Body of pancreas (tissue), 4 donors: ENCODE data around the gene ABCD3. TPM values are rescaled to one million over a fixed set of nuclear protein-coding genes. Genes with fewer than 3 reads are reported as not detected.
"Not testable (repeated sequence)": the region's sequence is repeated elsewhere in the genome, so short reads cannot be mapped to it uniquely, and the experiment has no call there.

Experiments used
- ATAC-seq: fragments of 150-250 bp; one replicate; pipeline ENCODE4 v1.9.1; 2016
- DNase-seq, 4 donors: peaks; one replicate each; pipeline ENCODE4 v3.0.0-alpha.2; 2019
- H3K27ac ChIP-seq, 4 donors: fragments of 200-600 bp; sonication (generic); 1 replicate in 3 of 4; 2 replicates in 1 of 4; pipeline versions ENCODE4 v1.5.1 to v1.6.1; 2016 to 2019; ENCODE audit warnings: mild to moderate bottlenecking in 1 of 4, mixed read lengths in 1 of 4, moderate library complexity in 1 of 4
- H3K27me3 ChIP-seq, 2 donors: fragments of 200-600 bp; sonication (generic); one replicate each; pipeline ENCODE4 v1.6.0; 2016; ENCODE audit warnings: mild to moderate bottlenecking in 1 of 2
- H3K36me3 ChIP-seq, 2 donors: fragments of 200-600 bp; sonication (generic); replicated peaks in 1 of 2; 2 replicates each; pipeline ENCODE4 v1.5.1; 2016; ENCODE audit warnings: low read depth in 2 of 2; ENCODE audit not compliant: insufficient read depth in 1 of 2
- H3K4me1 ChIP-seq: fragments of 200-600 bp; sonication (generic); one replicate; pipeline ENCODE4 v1.6.0; 2016
- H3K4me3 ChIP-seq, 2 donors: fragments of 200-600 bp; sonication (generic); 1 replicate in 1 of 2; 2 replicates in 1 of 2; pipeline ENCODE4 v1.5.1; 2016 to 2019
- H3K9me3 ChIP-seq, 3 donors: fragments of 200-600 bp; sonication (generic); 1 replicate in 2 of 3; 2 replicates in 1 of 3; pipeline ENCODE4 v1.5.1; 2016
- POLR2A ChIP-seq, 3 donors: fragments of 450-650 bp; IDR thresholded peaks; one replicate each; pipeline ENCODE4 v1.6.1; 2016; ENCODE audit warnings: antibody characterized with exemption in 3 of 3, mild to moderate bottlenecking in 2 of 3
- WGBS, 2 donors: methylation state at CpG; one replicate each; pipeline ENCODE4 v1.1.5; 2017; 5-methylcytosine and 5-hydroxymethylcytosine counted together
- intact Hi-C: fragments of 100-400 bp; cut with DNase I; formaldehyde crosslinking; loops from one replicate; pipeline ENCODE4 v1.15.1; 2023
- total RNA-seq, 2 donors: library from RNA; depleted of rRNA; stranded (reverse); fragments of >200 nt; gene quantifications; one replicate each; pipeline ENCODE4 v1.1.0, GENCODE V29; 2016
- TF ChIP-seq, protein P1 (sequence below), 7 experiments: fragments of 450-650 bp in 4 of 7; fragments of 200-600 bp in 3 of 7; sonication (generic) in 3 of 7; IDR thresholded peaks; one replicate each; pipeline ENCODE4 v1.5.1; 2016 to 2019; ENCODE audit warnings: antibody characterized with exemption in 7 of 7

Gene ABCD3
- 10 to 100 TPM; 27.4 to 29.8 TPM for total RNA-seq

DNA sequence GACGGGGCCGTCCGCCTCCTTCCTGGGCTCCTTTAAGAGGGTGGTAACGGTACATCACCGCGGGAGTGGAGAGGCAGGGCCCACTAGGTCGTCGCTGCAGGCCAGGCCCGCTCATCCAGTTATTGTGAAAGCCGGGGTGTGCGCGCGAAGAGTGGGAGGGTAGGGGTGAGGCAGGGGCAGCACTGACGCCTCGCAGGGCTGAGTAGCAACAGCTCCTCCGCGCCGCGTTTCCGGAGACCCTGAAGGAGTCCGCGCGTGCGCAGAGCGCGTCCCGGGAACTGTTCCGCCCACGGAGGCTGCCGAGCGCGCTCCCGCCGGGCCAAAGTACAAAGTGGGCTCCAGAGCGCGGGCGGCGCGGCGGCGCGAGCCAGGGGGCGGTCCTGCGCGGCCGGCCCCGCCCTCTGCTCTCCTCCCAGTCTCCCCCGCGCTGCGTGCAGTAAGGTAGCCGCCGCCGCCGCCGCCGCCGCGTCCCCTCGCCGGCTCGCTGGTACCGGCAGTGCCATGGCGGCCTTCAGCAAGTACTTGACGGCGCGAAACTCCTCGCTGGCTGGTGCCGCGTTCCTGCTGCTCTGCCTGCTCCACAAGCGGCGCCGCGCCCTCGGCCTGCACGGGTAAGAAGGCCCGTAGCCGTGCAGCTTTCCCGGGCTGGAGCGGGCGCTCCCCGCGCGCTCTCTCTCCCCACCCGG is at the start of gene ABCD3:
Gene ABCD3, plus strand, starts transcription at position 412 of the 686 bp plus-strand sequence. Its CDS starts 90 bp downstream, at position 502.
- Histone ChIP-seq H3K36me3 (no peaks in the 10 kb centered on the region), H3K4me1 (peaks cover 51% of the 10 kb centered on the region), H3K9me3 (no peaks in the 10 kb centered on the region), H3K27ac (peak within 1 kb of the TSS; percentile 91 to 96 (median 96)), H3K4me3 (peak within 1 kb of the TSS; percentile 74 to 94), H3K27me3 (no peaks in the 10 kb centered on the region)
- TF ChIP-seq, protein P1, sequence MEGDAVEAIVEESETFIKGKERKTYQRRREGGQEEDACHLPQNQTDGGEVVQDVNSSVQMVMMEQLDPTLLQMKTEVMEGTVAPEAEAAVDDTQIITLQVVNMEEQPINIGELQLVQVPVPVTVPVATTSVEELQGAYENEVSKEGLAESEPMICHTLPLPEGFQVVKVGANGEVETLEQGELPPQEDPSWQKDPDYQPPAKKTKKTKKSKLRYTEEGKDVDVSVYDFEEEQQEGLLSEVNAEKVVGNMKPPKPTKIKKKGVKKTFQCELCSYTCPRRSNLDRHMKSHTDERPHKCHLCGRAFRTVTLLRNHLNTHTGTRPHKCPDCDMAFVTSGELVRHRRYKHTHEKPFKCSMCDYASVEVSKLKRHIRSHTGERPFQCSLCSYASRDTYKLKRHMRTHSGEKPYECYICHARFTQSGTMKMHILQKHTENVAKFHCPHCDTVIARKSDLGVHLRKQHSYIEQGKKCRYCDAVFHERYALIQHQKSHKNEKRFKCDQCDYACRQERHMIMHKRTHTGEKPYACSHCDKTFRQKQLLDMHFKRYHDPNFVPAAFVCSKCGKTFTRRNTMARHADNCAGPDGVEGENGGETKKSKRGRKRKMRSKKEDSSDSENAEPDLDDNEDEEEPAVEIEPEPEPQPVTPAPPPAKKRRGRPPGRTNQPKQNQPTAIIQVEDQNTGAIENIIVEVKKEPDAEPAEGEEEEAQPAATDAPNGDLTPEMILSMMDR (IDR thresholded peaks at IDR 0.05), result peak in 1 of 7 experiments; percentile 1
- TF ChIP-seq POLR2A (IDR thresholded peaks at IDR 0.05), result peak; percentile 94 to 97 (median 95)
- ATAC-seq (peak; percentile 92), DNase-seq (peak; percentile 96 to 98 (median 98))
- intact Hi-C loops, result no loop called here
- WGBS, 2 donors, result 0% methylated on average over 21 to 71 of the region's 84 CpGs

GRCh38 chr1:94372771-94373170 is 45.4 kb upstream of the ABCD3 start:
- DNase-seq, H3K4me3 ChIP-seq, ATAC-seq, H3K27me3 ChIP-seq, H3K36me3 ChIP-seq, H3K9me3 ChIP-seq, H3K4me1 ChIP-seq, H3K27ac ChIP-seq, intact Hi-C loops: not testable (repeated sequence)

- H3K4me3 ChIP-seq, H3K4me1 ChIP-seq, H3K27ac ChIP-seq, H3K36me3 ChIP-seq, DNase-seq, intact Hi-C loops, H3K9me3 ChIP-seq, ATAC-seq, H3K27me3 ChIP-seq: not testable (repeated sequence)
- WGBS, 2 donors, result 46 to 62% methylated on average over 2 of the region's 2 CpGs
These were observed 44.9 kb upstream of the ABCD3 start for GRCh38 chr1:94373311-94373710.

GRCh38 chr1:94375666-94376065 is 42.5 kb upstream of the ABCD3 start:
- Histone ChIP-seq H3K4me1 (peaks cover 19% of the 10 kb centered on the region), H3K27ac (peak overlapping the region in 1 of 4 donors; percentile 15)
- 46 to 73% methylated on average over 7 of the region's 7 CpGs for WGBS, 2 donors
- ATAC-seq, intact Hi-C loops, H3K36me3 ChIP-seq, H3K27me3 ChIP-seq, H3K4me3 ChIP-seq, H3K9me3 ChIP-seq: not testable (repeated sequence)
- peak in 1 of 4 donors; percentile 22 for DNase-seq

DNA sequence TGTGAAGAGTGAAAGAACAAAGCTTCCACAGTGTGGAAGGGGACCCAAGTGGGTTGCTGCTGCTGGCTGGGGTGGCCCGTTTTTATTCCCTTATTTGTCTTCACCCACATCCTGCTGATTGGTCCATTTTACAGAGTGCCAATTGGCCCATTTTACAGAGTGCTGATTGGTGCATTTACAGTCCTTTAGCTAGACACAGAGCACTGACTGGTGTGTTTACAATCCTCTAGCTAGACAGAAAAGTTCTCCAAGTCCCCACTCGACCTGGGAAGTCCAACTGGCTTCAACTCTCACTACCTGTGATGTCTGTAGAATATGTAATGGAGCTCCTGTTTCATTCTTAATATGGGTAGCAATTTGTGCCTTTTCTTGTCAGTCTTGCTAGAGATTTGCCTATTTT is 39.7 kb upstream of the ABCD3 start:
- H3K27ac ChIP-seq, H3K4me3 ChIP-seq, ATAC-seq, H3K36me3 ChIP-seq, H3K9me3 ChIP-seq, DNase-seq, intact Hi-C loops, H3K27me3 ChIP-seq: not testable (repeated sequence)
- peaks cover 45% of the 10 kb centered on the region for H3K4me1 ChIP-seq
- WGBS, 2 donors, result 47 to 71% methylated on average over 2 of the region's 2 CpGs

DNA sequence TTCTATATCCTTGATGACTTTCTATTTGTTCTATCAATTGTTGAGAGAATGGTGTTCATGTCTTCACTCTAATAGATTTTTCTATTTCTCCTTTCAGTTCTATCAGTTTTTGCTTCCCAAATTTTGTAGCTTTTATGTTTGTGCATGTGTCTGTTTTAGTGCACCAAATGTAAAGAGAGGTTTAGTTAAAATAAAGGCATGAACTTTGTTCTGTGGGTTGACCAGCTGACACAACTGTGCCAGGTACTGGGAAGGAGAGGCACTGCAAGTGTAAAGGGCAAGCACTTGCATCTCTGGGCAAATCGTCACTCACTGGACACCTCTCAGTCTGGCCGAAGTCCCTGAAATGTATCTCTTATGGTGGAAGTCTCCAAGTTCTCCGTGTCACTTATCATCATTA is 38.6 kb upstream of the ABCD3 start:
- Histone ChIP-seq H3K36me3 (no peaks in the 10 kb centered on the region), H3K9me3 (no peaks in the 10 kb centered on the region), H3K4me3 (no peak overlapping the region), H3K4me1 (peaks cover 54% of the 10 kb centered on the region), H3K27me3 (no peaks in the 10 kb centered on the region), H3K27ac (no peak overlapping the region)
- 24 to 36% methylated on average over 3 of the region's 3 CpGs for WGBS, 2 donors
- no peak for ATAC-seq
- TF ChIP-seq POLR2A (IDR thresholded peaks at IDR 0.05), result no peak
- TF ChIP-seq, protein P1 (IDR thresholded peaks at IDR 0.05), result no peak
- intact Hi-C loops, result no loop called here
- DNase-seq, result no peak

DNA sequence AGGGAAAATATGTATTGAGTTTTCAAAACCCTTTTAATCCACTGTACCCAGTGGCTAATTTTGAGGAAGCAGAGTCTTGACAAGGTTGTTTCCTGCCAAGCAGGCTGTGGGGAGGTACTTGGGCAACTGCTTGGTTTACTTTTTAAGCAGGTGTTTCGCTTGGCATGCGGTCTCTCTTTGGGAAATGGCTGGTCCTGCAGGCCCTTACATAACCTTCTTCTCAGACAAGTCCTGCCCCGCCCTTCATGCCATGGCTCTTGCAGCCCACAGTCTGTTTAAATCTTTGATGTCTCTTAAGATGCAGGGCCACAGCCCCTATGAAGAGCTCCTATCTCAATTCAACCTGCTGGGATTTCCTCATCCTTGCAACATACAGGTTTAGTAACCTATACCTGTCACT is 36.0 kb upstream of the ABCD3 start:
- Histone ChIP-seq H3K4me1 (peaks cover 74% of the 10 kb centered on the region), H3K36me3 (no peaks in the 10 kb centered on the region), H3K9me3 (no peaks in the 10 kb centered on the region), H3K27me3 (no peaks in the 10 kb centered on the region), H3K4me3 (no peak overlapping the region), H3K27ac (peak overlapping the region; percentile 66 to 74 (median 70))
- intact Hi-C loops, result no loop called here
- 5 to 13% methylated on average over 3 of the region's 3 CpGs for WGBS, 2 donors
- TF ChIP-seq POLR2A (IDR thresholded peaks at IDR 0.05), result no peak
- TF ChIP-seq, protein P1 (IDR thresholded peaks at IDR 0.05), result no peak
- peak; percentile 71 for ATAC-seq
- DNase-seq, result peak; percentile 83 to 93 (median 90)
